Mesenteric fat pad (tissue), 1 donor: ENCODE measurements around the gene RUNX1. TPM values are rescaled to one million over a fixed set of nuclear protein-coding genes. Genes with fewer than 3 reads are reported as not detected.

Source experiments
- DNase-seq: peaks from one replicate; pipeline ENCODE4 v3.0.0-alpha.2; 2020; ENCODE audit warnings: low spot score
- total RNA-seq: library from RNA; stranded (reverse); fragmentation: NEBNext Ultra II Directional; extraction: Animal tissue kit (Norgen Biotek cat#: 25700); gene quantifications from one replicate; pipeline ENCODE4 v1.2.1, GENCODE V29; 2021
- donor health status: DM: yes; HTN: yes; CAD: no.

Gene RUNX1
- total RNA-seq, 1 donor from 2014 or later: 129 TPM

- DNase-seq: no peak
These were observed 141.4 kb downstream of the RUNX1 start for GRCh38 chr21:34907461-34908418.

GRCh38 chr21:34906401-34906800 lies 142.7 kb downstream of the RUNX1 start:
- no peak for DNase-seq

- no peak for DNase-seq
These were observed 143.9 kb downstream of the RUNX1 start for GRCh38 chr21:34905218-34905537.

GRCh38 chr21:34904526-34905217 lies 144.4 kb downstream of the RUNX1 start:
- DNase-seq: no peak

GRCh38 chr21:34900376-34900775 lies 148.7 kb downstream of the RUNX1 start:
- DNase-seq: no peak

GRCh38 chr21:34899760-34900159 lies 149.3 kb downstream of the RUNX1 start:
- no peak for DNase-seq

- DNase-seq: no peak
These were observed 149.8 kb downstream of the RUNX1 start for GRCh38 chr21:34899302-34899701.

- DNase-seq: no peak
These were observed 151.3 kb downstream of the RUNX1 start for GRCh38 chr21:34897828-34898227.

GRCh38 chr21:34894401-34894800 lies 154.7 kb downstream of the RUNX1 start:
- no peak for DNase-seq

- no peak for DNase-seq
These were observed 156.9 kb downstream of the RUNX1 start for GRCh38 chr21:34892209-34892608.

GRCh38 chr21:34891613-34891943 lies 157.5 kb downstream of the RUNX1 start:
- no peak for DNase-seq

- no peak for DNase-seq
These were observed 158.1 kb downstream of the RUNX1 start for GRCh38 chr21:34890724-34891612.

- DNase-seq: no peak
These were observed 158.7 kb downstream of the RUNX1 start for GRCh38 chr21:34890470-34890723.

GRCh38 chr21:34889676-34890469 lies 159.2 kb downstream of the RUNX1 start:
- DNase-seq: peak; percentile 94

GRCh38 chr21:34889320-34889675 lies 159.8 kb downstream of the RUNX1 start:
- no peak for DNase-seq

- DNase-seq: peak; percentile 97
These were observed 160.4 kb downstream of the RUNX1 start for GRCh38 chr21:34888569-34889319.

GRCh38 chr21:34887725-34888568 lies 161.2 kb downstream of the RUNX1 start:
- peak; percentile 92 for DNase-seq

GRCh38 chr21:34887105-34887442 lies 162.0 kb downstream of the RUNX1 start:
- DNase-seq: no peak

- DNase-seq: no peak
These were observed 162.6 kb downstream of the RUNX1 start for GRCh38 chr21:34886240-34887104.
